Measurements from ENCODE around the gene SLC6A5. TPM values are rescaled to one million over a fixed set of nuclear protein-coding genes. Genes with fewer than 3 reads are reported as not detected.

Gene SLC6A5
- polyA plus RNA-seq, 4 donors: under 0.01 to 0.03 TPM; not detected in 2

GRCh38 chr11:20623252-20623651 lies 23.8 kb downstream of the SLC6A5 start:
- FAIRE-seq: no peak
- Histone ChIP-seq H3K27ac (ENCODE audit: low read depth in 1 of 3, low read length in 2 of 3) (no peak overlapping the region), H3K4me3 (ENCODE audit: low read depth in 1 of 3, low read length in 3 of 3) (no peak overlapping the region), H3K36me3 (ENCODE audit: control insufficient read depth in 3 of 3, insufficient read depth in 2 of 3, low read depth in 1 of 3, low read length in 3 of 3) (no peaks in the 10 kb centered on the region), H3K27me3 (ENCODE audit: control insufficient read depth in 3 of 3, insufficient read depth in 3 of 3, low read length in 3 of 3) (peaks cover 0 to 6% (median 2%) of the 10 kb centered on the region in 3 donors), H3K9me3 (ENCODE audit: control insufficient read depth in 2 of 2, insufficient read depth in 1 of 2, low read depth in 1 of 2, low read length in 1 of 2) (no peaks in the 10 kb centered on the region), H3K4me1 (ENCODE audit: control insufficient read depth in 3 of 3, insufficient read depth in 2 of 3, low read depth in 1 of 3, low read length in 2 of 3) (no peaks in the 10 kb centered on the region)
- DNase-seq: no peak
- WGBS, 3 donors: 36 to 50% (median 49%) methylated on average over 4 of the region's 4 CpGs

GRCh38 chr11:20626279-20626678 lies 26.9 kb downstream of the SLC6A5 start:
- H3K9me3 ChIP-seq (ENCODE audit: control insufficient read depth in 2 of 2, insufficient read depth in 1 of 2, low read depth in 1 of 2, low read length in 1 of 2): peaks cover 0 to 5% of the 10 kb centered on the region in 2 donors
- H3K4me3 ChIP-seq (ENCODE audit: low read depth in 1 of 3, low read length in 3 of 3): no peak overlapping the region
- H3K27me3 ChIP-seq (ENCODE audit: control insufficient read depth in 3 of 3, insufficient read depth in 3 of 3, low read length in 3 of 3): peaks cover 0 to 6% (median 0%) of the 10 kb centered on the region in 3 donors
- H3K36me3 ChIP-seq (ENCODE audit: control insufficient read depth in 3 of 3, insufficient read depth in 2 of 3, low read depth in 1 of 3, low read length in 3 of 3): no peaks in the 10 kb centered on the region
- DNase-seq: no peak
- no peak for FAIRE-seq
- no peaks in the 10 kb centered on the region for H3K4me1 ChIP-seq (ENCODE audit: control insufficient read depth in 3 of 3, insufficient read depth in 2 of 3, low read depth in 1 of 3, low read length in 2 of 3)
- WGBS, 3 donors: 52 to 79% (median 68%) methylated on average over 4 of the region's 4 CpGs
- H3K27ac ChIP-seq (ENCODE audit: low read depth in 1 of 3, low read length in 2 of 3): no peak overlapping the region

- H3K27me3 ChIP-seq (ENCODE audit: control insufficient read depth in 3 of 3, insufficient read depth in 3 of 3, low read length in 3 of 3): peaks cover 0 to 5% (median 0%) of the 10 kb centered on the region in 3 donors
- H3K27ac ChIP-seq (ENCODE audit: low read depth in 1 of 3, low read length in 2 of 3): no peak overlapping the region
- 67 to 86% (median 77%) methylated on average over 3 of the region's 3 CpGs for WGBS, 3 donors
- no peaks in the 10 kb centered on the region for H3K36me3 ChIP-seq (ENCODE audit: control insufficient read depth in 3 of 3, insufficient read depth in 2 of 3, low read depth in 1 of 3, low read length in 3 of 3)
- no peak for DNase-seq
- no peak overlapping the region for H3K4me3 ChIP-seq (ENCODE audit: low read depth in 1 of 3, low read length in 3 of 3)
- no peak for FAIRE-seq
- H3K4me1 ChIP-seq (ENCODE audit: control insufficient read depth in 3 of 3, insufficient read depth in 2 of 3, low read depth in 1 of 3, low read length in 2 of 3): no peaks in the 10 kb centered on the region
- H3K9me3 ChIP-seq (ENCODE audit: control insufficient read depth in 2 of 2, insufficient read depth in 1 of 2, low read depth in 1 of 2, low read length in 1 of 2): peaks cover 0 to 5% of the 10 kb centered on the region in 2 donors
Measured at GRCh38 chr11:20627026-20627425, 27.6 kb downstream of the SLC6A5 start.

GRCh38 chr11:20627701-20628100 lies 28.3 kb downstream of the SLC6A5 start:
- H3K9me3 ChIP-seq (ENCODE audit: control insufficient read depth in 2 of 2, insufficient read depth in 1 of 2, low read depth in 1 of 2, low read length in 1 of 2): peaks cover 0 to 5% of the 10 kb centered on the region in 2 donors
- H3K27me3 ChIP-seq (ENCODE audit: control insufficient read depth in 3 of 3, insufficient read depth in 3 of 3, low read length in 3 of 3): peaks cover 0 to 4% (median 0%) of the 10 kb centered on the region in 3 donors
- no peaks in the 10 kb centered on the region for H3K4me1 ChIP-seq (ENCODE audit: control insufficient read depth in 3 of 3, insufficient read depth in 2 of 3, low read depth in 1 of 3, low read length in 2 of 3)
- 37 to 68% (median 63%) methylated on average over 3 of the region's 3 CpGs for WGBS, 3 donors
- no peaks in the 10 kb centered on the region for H3K36me3 ChIP-seq (ENCODE audit: control insufficient read depth in 3 of 3, insufficient read depth in 2 of 3, low read depth in 1 of 3, low read length in 3 of 3)
- H3K27ac ChIP-seq (ENCODE audit: low read depth in 1 of 3, low read length in 2 of 3): no peak overlapping the region
- no peak for DNase-seq
- no peak overlapping the region for H3K4me3 ChIP-seq (ENCODE audit: low read depth in 1 of 3, low read length in 3 of 3)
- no peak for FAIRE-seq

GRCh38 chr11:20631519-20632168 lies 32.2 kb downstream of the SLC6A5 start:
- Histone ChIP-seq H3K36me3 (ENCODE audit: control insufficient read depth in 3 of 3, insufficient read depth in 2 of 3, low read depth in 1 of 3, low read length in 3 of 3) (no peaks in the 10 kb centered on the region), H3K9me3 (ENCODE audit: control insufficient read depth in 2 of 2, insufficient read depth in 1 of 2, low read depth in 1 of 2, low read length in 1 of 2) (peaks cover 0 to 5% of the 10 kb centered on the region in 2 donors), H3K4me3 (ENCODE audit: low read depth in 1 of 3, low read length in 3 of 3) (no peak overlapping the region), H3K27ac (ENCODE audit: low read depth in 1 of 3, low read length in 2 of 3) (no peak overlapping the region), H3K4me1 (ENCODE audit: control insufficient read depth in 3 of 3, insufficient read depth in 2 of 3, low read depth in 1 of 3, low read length in 2 of 3) (no peaks in the 10 kb centered on the region), H3K27me3 (ENCODE audit: control insufficient read depth in 3 of 3, insufficient read depth in 3 of 3, low read length in 3 of 3) (no peaks in the 10 kb centered on the region)
- DNase-seq: no peak
- FAIRE-seq: no peak
- 59 to 68% (median 67%) methylated on average over 5 of the region's 5 CpGs for WGBS, 3 donors

GRCh38 chr11:20632169-20632532 lies 32.7 kb downstream of the SLC6A5 start:
- Histone ChIP-seq H3K27ac (ENCODE audit: low read depth in 1 of 3, low read length in 2 of 3) (no peak overlapping the region), H3K36me3 (ENCODE audit: control insufficient read depth in 3 of 3, insufficient read depth in 2 of 3, low read depth in 1 of 3, low read length in 3 of 3) (no peaks in the 10 kb centered on the region), H3K27me3 (ENCODE audit: control insufficient read depth in 3 of 3, insufficient read depth in 3 of 3, low read length in 3 of 3) (peaks cover 0 to 2% (median 0%) of the 10 kb centered on the region in 3 donors), H3K9me3 (ENCODE audit: control insufficient read depth in 2 of 2, insufficient read depth in 1 of 2, low read depth in 1 of 2, low read length in 1 of 2) (peaks cover 0 to 5% of the 10 kb centered on the region in 2 donors), H3K4me1 (ENCODE audit: control insufficient read depth in 3 of 3, insufficient read depth in 2 of 3, low read depth in 1 of 3, low read length in 2 of 3) (no peaks in the 10 kb centered on the region), H3K4me3 (ENCODE audit: low read depth in 1 of 3, low read length in 3 of 3) (no peak overlapping the region)
- FAIRE-seq: no peak
- 23 to 35% (median 30%) methylated on average over 1 of the region's 1 CpG for WGBS, 3 donors
- no peak for DNase-seq

GRCh38 chr11:20634044-20634443 lies 34.6 kb downstream of the SLC6A5 start:
- Histone ChIP-seq H3K27ac (ENCODE audit: low read depth in 1 of 3, low read length in 2 of 3) (no peak overlapping the region), H3K4me1 (ENCODE audit: control insufficient read depth in 3 of 3, insufficient read depth in 2 of 3, low read depth in 1 of 3, low read length in 2 of 3) (no peaks in the 10 kb centered on the region), H3K36me3 (ENCODE audit: control insufficient read depth in 3 of 3, insufficient read depth in 2 of 3, low read depth in 1 of 3, low read length in 3 of 3) (no peaks in the 10 kb centered on the region), H3K4me3 (ENCODE audit: low read depth in 1 of 3, low read length in 3 of 3) (no peak overlapping the region), H3K27me3 (ENCODE audit: control insufficient read depth in 3 of 3, insufficient read depth in 3 of 3, low read length in 3 of 3) (peaks cover 0 to 2% (median 0%) of the 10 kb centered on the region in 3 donors), H3K9me3 (ENCODE audit: control insufficient read depth in 2 of 2, insufficient read depth in 1 of 2, low read depth in 1 of 2, low read length in 1 of 2) (peaks cover 0 to 5% of the 10 kb centered on the region in 2 donors)
- no peak for DNase-seq
- FAIRE-seq: no peak
- 71 to 88% (median 72%) methylated on average over 4 to 5 of the region's 5 CpGs for WGBS, 3 donors

- DNase-seq: no peak
- Histone ChIP-seq H3K9me3 (ENCODE audit: control insufficient read depth in 2 of 2, insufficient read depth in 1 of 2, low read depth in 1 of 2, low read length in 1 of 2) (peaks cover 0 to 4% of the 10 kb centered on the region in 2 donors), H3K4me1 (ENCODE audit: control insufficient read depth in 3 of 3, insufficient read depth in 2 of 3, low read depth in 1 of 3, low read length in 2 of 3) (no peaks in the 10 kb centered on the region), H3K27ac (ENCODE audit: low read depth in 1 of 3, low read length in 2 of 3) (no peak overlapping the region), H3K27me3 (ENCODE audit: control insufficient read depth in 3 of 3, insufficient read depth in 3 of 3, low read length in 3 of 3) (peaks cover 0 to 2% (median 0%) of the 10 kb centered on the region in 3 donors), H3K4me3 (ENCODE audit: low read depth in 1 of 3, low read length in 3 of 3) (no peak overlapping the region), H3K36me3 (ENCODE audit: control insufficient read depth in 3 of 3, insufficient read depth in 2 of 3, low read depth in 1 of 3, low read length in 3 of 3) (no peaks in the 10 kb centered on the region)
- 56 to 75% (median 59%) methylated on average over 7 of the region's 7 CpGs for WGBS, 3 donors
- no peak for FAIRE-seq
Measured at GRCh38 chr11:20634781-20635180, 35.4 kb downstream of the SLC6A5 start.

GRCh38 chr11:20638074-20638473 lies 38.7 kb downstream of the SLC6A5 start:
- Histone ChIP-seq H3K4me1 (ENCODE audit: control insufficient read depth in 3 of 3, insufficient read depth in 2 of 3, low read depth in 1 of 3, low read length in 2 of 3) (no peaks in the 10 kb centered on the region), H3K27ac (ENCODE audit: low read depth in 1 of 3, low read length in 2 of 3) (no peak overlapping the region), H3K4me3 (ENCODE audit: low read depth in 1 of 3, low read length in 3 of 3) (no peak overlapping the region), H3K27me3 (ENCODE audit: control insufficient read depth in 3 of 3, insufficient read depth in 3 of 3, low read length in 3 of 3) (peaks cover 0 to 4% (median 2%) of the 10 kb centered on the region in 3 donors), H3K9me3 (ENCODE audit: control insufficient read depth in 2 of 2, insufficient read depth in 1 of 2, low read depth in 1 of 2, low read length in 1 of 2) (no peaks in the 10 kb centered on the region), H3K36me3 (ENCODE audit: control insufficient read depth in 3 of 3, insufficient read depth in 2 of 3, low read depth in 1 of 3, low read length in 3 of 3) (no peaks in the 10 kb centered on the region)
- WGBS, 3 donors: 60 to 66% (median 63%) methylated on average over 7 of the region's 7 CpGs
- FAIRE-seq: no peak
- DNase-seq: no peak
